ENCODE results near the gene CYB5B.

CYB5B gene

GRCh38 chr16:69424053-69424934, at the start of gene CYB5B:
Gene CYB5B, plus strand, starts transcription at chr16:69424619. Its CDS starts 65 bp downstream, at chr16:69424684.
- Mint-ChIP-seq H3K4me1 (peaks cover 25% of the 10 kb centered on the region), H3K36me3 (peaks cover 15% of the 10 kb centered on the region), H3K27ac (peak within 1 kb of the TSS; percentile 89), H3K4me3 (peak within 1 kb of the TSS; percentile 92), H3K27me3 (no peaks in the 10 kb centered on the region), H3K9me3 (peaks cover 9% of the 10 kb centered on the region)
- peak; percentile 99 for ATAC-seq

GRCh38 chr16:69376393-69377059, 47.9 kb upstream of the CYB5B start:
- no peak for ATAC-seq
- Mint-ChIP-seq H3K27ac (no peak overlapping the region), H3K36me3 (peaks cover 43% of the 10 kb centered on the region), H3K4me3 (no peak overlapping the region), H3K27me3 (no peaks in the 10 kb centered on the region), H3K9me3 (no peaks in the 10 kb centered on the region), H3K4me1 (peaks cover 39% of the 10 kb centered on the region)

GRCh38 chr16:69378036-69378435, 46.4 kb upstream of the CYB5B start:
- peak overlapping the region; percentile 71 for H3K27ac Mint-ChIP-seq
- no peaks in the 10 kb centered on the region for H3K9me3 Mint-ChIP-seq
- H3K27me3 Mint-ChIP-seq = no peaks in the 10 kb centered on the region
- peaks cover 46% of the 10 kb centered on the region for H3K36me3 Mint-ChIP-seq
- no peak for ATAC-seq
- H3K4me1 Mint-ChIP-seq = peaks cover 33% of the 10 kb centered on the region
- H3K4me3 Mint-ChIP-seq = no peak overlapping the region

- peaks cover 33% of the 10 kb centered on the region for H3K4me1 Mint-ChIP-seq
- peak overlapping the region; percentile 71 for H3K27ac Mint-ChIP-seq
- ATAC-seq = no peak
- no peaks in the 10 kb centered on the region for H3K9me3 Mint-ChIP-seq
- peaks cover 54% of the 10 kb centered on the region for H3K36me3 Mint-ChIP-seq
- H3K4me3 Mint-ChIP-seq = no peak overlapping the region
- no peaks in the 10 kb centered on the region for H3K27me3 Mint-ChIP-seq
Measured at GRCh38 chr16:69378760-69379159, 45.7 kb upstream of the CYB5B start.

GRCh38 chr16:69381231-69381630, 43.2 kb upstream of the CYB5B start:
- peaks cover 57% of the 10 kb centered on the region for H3K36me3 Mint-ChIP-seq
- no peak for ATAC-seq
- peaks cover 51% of the 10 kb centered on the region for H3K4me1 Mint-ChIP-seq
- H3K27me3 Mint-ChIP-seq = no peaks in the 10 kb centered on the region
- peak overlapping the region; percentile 54 for H3K4me3 Mint-ChIP-seq
- no peaks in the 10 kb centered on the region for H3K9me3 Mint-ChIP-seq
- H3K27ac Mint-ChIP-seq = peak overlapping the region; percentile 80

GRCh38 chr16:69382421-69382820, 42.0 kb upstream of the CYB5B start:
- Mint-ChIP-seq H3K36me3 (peaks cover 50% of the 10 kb centered on the region), H3K9me3 (no peaks in the 10 kb centered on the region), H3K27me3 (no peaks in the 10 kb centered on the region), H3K27ac (peak overlapping the region; percentile 67), H3K4me1 (peaks cover 52% of the 10 kb centered on the region), H3K4me3 (no peak overlapping the region)
- ATAC-seq = no peak

- no peaks in the 10 kb centered on the region for H3K9me3 Mint-ChIP-seq
- ATAC-seq = no peak
- peak overlapping the region; percentile 86 for H3K27ac Mint-ChIP-seq
- H3K27me3 Mint-ChIP-seq = no peaks in the 10 kb centered on the region
- H3K4me1 Mint-ChIP-seq = peaks cover 40% of the 10 kb centered on the region
- H3K4me3 Mint-ChIP-seq = peak overlapping the region; percentile 93
- peaks cover 32% of the 10 kb centered on the region for H3K36me3 Mint-ChIP-seq
Measured at GRCh38 chr16:69384974-69385373, 39.4 kb upstream of the CYB5B start.

GRCh38 chr16:69386596-69386995, 37.8 kb upstream of the CYB5B start:
- Mint-ChIP-seq H3K27ac (no peak overlapping the region), H3K27me3 (no peaks in the 10 kb centered on the region), H3K4me1 (peaks cover 35% of the 10 kb centered on the region), H3K9me3 (no peaks in the 10 kb centered on the region), H3K4me3 (no peak overlapping the region), H3K36me3 (peaks cover 27% of the 10 kb centered on the region)
- ATAC-seq = no peak

GRCh38 chr16:69393898-69394849, 30.2 kb upstream of the CYB5B start:
- Mint-ChIP-seq H3K27me3 (no peaks in the 10 kb centered on the region), H3K4me1 (no peaks in the 10 kb centered on the region), H3K4me3 (no peak overlapping the region), H3K27ac (no peak overlapping the region), H3K36me3 (no peaks in the 10 kb centered on the region), H3K9me3 (no peaks in the 10 kb centered on the region)
- ATAC-seq = no peak

- H3K4me3 Mint-ChIP-seq = no peak overlapping the region
- no peak for ATAC-seq
- H3K27ac Mint-ChIP-seq = no peak overlapping the region
- H3K27me3 Mint-ChIP-seq = no peaks in the 10 kb centered on the region
- no peaks in the 10 kb centered on the region for H3K4me1 Mint-ChIP-seq
- no peaks in the 10 kb centered on the region for H3K36me3 Mint-ChIP-seq
- no peaks in the 10 kb centered on the region for H3K9me3 Mint-ChIP-seq
Measured at GRCh38 chr16:69395859-69396186, 28.6 kb upstream of the CYB5B start.

GRCh38 chr16:69396187-69397061, 28.0 kb upstream of the CYB5B start:
- H3K4me3 Mint-ChIP-seq = no peak overlapping the region
- H3K27ac Mint-ChIP-seq = no peak overlapping the region

GRCh38 chr16:69397821-69398521, 26.4 kb upstream of the CYB5B start:
- Mint-ChIP-seq H3K4me3 (no peak overlapping the region), H3K27ac (no peak overlapping the region), H3K9me3 (no peaks in the 10 kb centered on the region), H3K4me1 (peaks cover 12% of the 10 kb centered on the region), H3K36me3 (no peaks in the 10 kb centered on the region), H3K27me3 (no peaks in the 10 kb centered on the region)
- ATAC-seq = no peak

More at GRCh38 chr16:69396187-69397061, 28.0 kb upstream of the CYB5B start:
- no peaks in the 10 kb centered on the region for H3K27me3 Mint-ChIP-seq
- no peaks in the 10 kb centered on the region for H3K9me3 Mint-ChIP-seq
- H3K4me1 Mint-ChIP-seq = no peaks in the 10 kb centered on the region
- H3K36me3 Mint-ChIP-seq = no peaks in the 10 kb centered on the region
- no peak for ATAC-seq

- Mint-ChIP-seq H3K9me3 (no peaks in the 10 kb centered on the region), H3K36me3 (no peaks in the 10 kb centered on the region), H3K4me1 (peaks cover 12% of the 10 kb centered on the region), H3K4me3 (no peak overlapping the region), H3K27me3 (no peaks in the 10 kb centered on the region), H3K27ac (no peak overlapping the region)
- no peak for ATAC-seq
Measured at GRCh38 chr16:69399361-69399760, 25.1 kb upstream of the CYB5B start.

GRCh38 chr16:69402439-69402838, 22.0 kb upstream of the CYB5B start:
- Mint-ChIP-seq H3K9me3 (no peaks in the 10 kb centered on the region), H3K27ac (no peak overlapping the region), H3K27me3 (no peaks in the 10 kb centered on the region), H3K36me3 (no peaks in the 10 kb centered on the region), H3K4me1 (peaks cover 12% of the 10 kb centered on the region), H3K4me3 (no peak overlapping the region)
- ATAC-seq = peak; percentile 63
